ENCODE results near the gene ZSCAN30. TPM values are rescaled to one million over a fixed set of nuclear protein-coding genes. Genes with fewer than 3 reads are reported as not detected.

The ZSCAN30 gene
- total and polyA plus RNA-seq, 9 of the 15 experiments (the other 6 are each of a cell fraction or from before 2014, with no cell fraction given) = 4.6 to 13.6 (median 10.8) TPM

GRCh38 chr18:35240664-35241447 lies 49.2 kb downstream of the ZSCAN30 start, which contains the start of gene ZNF397 (continued):
- TF ChIP-seq CTCF (IDR thresholded peaks at IDR 0.05 in 2 of 3, conservative IDR thresholded peaks at IDR 0.05 in 1 of 3; ENCODE audit: insufficient read depth in 2 of 3, low read depth in 1 of 3, low read length in 3 of 3) (0 out of 6 replicates have a peak, but pooled peaks of 1 of the 3 experiments have one; percentile 7), GATA2 (CRISPR knock-in tag; IDR thresholded peaks at IDR 0.05) (no peak), ZNF512 (tag; IDR thresholded peaks at IDR 0.05) (no peak), POLR2AphosphoS5 (IDR thresholded peaks at IDR 0.05; ENCODE audit: control insufficient read depth, insufficient read depth, low read depth, low read length) (peak; percentile 76), CCNT2 (IDR thresholded peaks at IDR 0.05; ENCODE audit: borderline replicate concordance, extremely low read depth, insufficient read length, low read depth, low read length) (no peak), CBX2 (IDR thresholded peaks at IDR 0.05; ENCODE audit: insufficient read depth, low read length, poor library complexity, severe bottlenecking) (no peak), MXI1 (IDR thresholded peaks at IDR 0.05; ENCODE audit: low read depth, low read length) (peak; percentile 17; the same call in 1 of the 2 replicates), GMEB1 (CRISPR knock-in tag; IDR thresholded peaks at IDR 0.05) (peak; percentile 64; the same call in 1 of the 2 replicates), SAFB2 (IDR thresholded peaks at IDR 0.05; ENCODE audit: borderline replicate concordance, low read depth, low read length, severe bottlenecking) (no peak), ZNF175 (CRISPR knock-in tag; IDR thresholded peaks at IDR 0.05; ENCODE audit: low read depth) (peak; percentile 26; the same call in 1 of the 2 replicates), MBD2 (IDR thresholded peaks at IDR 0.05; ENCODE audit: borderline replicate concordance, low read depth) (peak; percentile 77), ETS2 (tag; IDR thresholded peaks at IDR 0.05; ENCODE audit: borderline replicate concordance, poor library complexity, severe bottlenecking) (no peak), CBX1 (IDR thresholded peaks at IDR 0.05; ENCODE audit: low read depth) (peak; percentile 80; the same call in 1 of the 2 replicates), NKRF (IDR thresholded peaks at IDR 0.05; ENCODE audit: borderline replicate concordance) (no peak; the same call in 1 of the 2 replicates), SAFB (IDR thresholded peaks at IDR 0.05; ENCODE audit: borderline replicate concordance, low read depth, low read length) (peak; percentile 14; the same call in 1 of the 2 replicates)

Measured in K562 (cell line).